ENCODE data around the gene SLC6A8.
"Not testable (repeated sequence)": the region's sequence is repeated elsewhere in the genome, so short reads cannot be mapped to it uniquely, and the experiment has no call there.

SLC6A8 gene

GRCh38 chrX:153728951-153729631 is 41.4 kb downstream of the SLC6A8 start:
- Histone ChIP-seq H3K36me3 (replicated peaks; ENCODE audit: low read depth, low read length) (peaks cover 23% of the 10 kb centered on the region), H3K4me1 (ENCODE audit: low read length) (peaks cover 32% of the 10 kb centered on the region), H3K9me3 (ENCODE audit: insufficient read depth, low read length) (no peaks in the 10 kb centered on the region), H3K79me2 (ENCODE audit: low read length) (peaks cover 28% of the 10 kb centered on the region), H3K27me3 (ENCODE audit: low read depth, low read length) (no peaks in the 10 kb centered on the region), H3K4me2 (ENCODE audit: low read length) (no peak overlapping the region), H3K9ac (ENCODE audit: low read length) (no peak overlapping the region), H4K20me1 (ENCODE audit: insufficient read depth, low read length) (no peaks in the 10 kb centered on the region), H3K27ac (ENCODE audit: low read length) (no peak overlapping the region), H3K4me3 (ENCODE audit: low read length) (no peak overlapping the region), H2AFZ (ENCODE audit: low read depth, low read length) (no peak overlapping the region)
- no peak for TF ChIP-seq CTCF (IDR thresholded peaks at IDR 0.05; ENCODE audit: low read depth, low read length)
- no peak for TF ChIP-seq EZH2phosphoT487 (IDR thresholded peaks at IDR 0.05; ENCODE audit: low read depth)

- H3K9me3 ChIP-seq (ENCODE audit: insufficient read depth, low read length); H3K4me2 ChIP-seq (ENCODE audit: low read length); H3K27me3 ChIP-seq (ENCODE audit: low read depth, low read length); H3K9ac ChIP-seq (ENCODE audit: low read length); H2AFZ ChIP-seq (ENCODE audit: low read depth, low read length); H3K4me3 ChIP-seq (ENCODE audit: low read length); H3K27ac ChIP-seq (ENCODE audit: low read length); H4K20me1 ChIP-seq (ENCODE audit: insufficient read depth, low read length): not testable (repeated sequence)
- H3K36me3 ChIP-seq (replicated peaks; ENCODE audit: low read depth, low read length): peaks cover 26% of the 10 kb centered on the region
- peaks cover 27% of the 10 kb centered on the region for H3K79me2 ChIP-seq (ENCODE audit: low read length)
- H3K4me1 ChIP-seq (ENCODE audit: low read length): peaks cover 34% of the 10 kb centered on the region
Measured at GRCh38 chrX:153730115-153730514, 42.4 kb downstream of the SLC6A8 start.

GRCh38 chrX:153731117-153731844 is 43.6 kb downstream of the SLC6A8 start:
- Histone ChIP-seq H3K27ac (ENCODE audit: low read length) (no peak overlapping the region), H3K9ac (ENCODE audit: low read length) (no peak overlapping the region), H3K4me1 (ENCODE audit: low read length) (peaks cover 28% of the 10 kb centered on the region), H3K27me3 (ENCODE audit: low read depth, low read length) (no peaks in the 10 kb centered on the region), H3K79me2 (ENCODE audit: low read length) (peaks cover 16% of the 10 kb centered on the region; the same call in 1 of the 2 replicates), H4K20me1 (ENCODE audit: insufficient read depth, low read length) (0 out of 2 replicates have a peak, but pooled peaks cover 2% of the 10 kb centered on the region), H3K4me3 (ENCODE audit: low read length) (no peak overlapping the region), H3K9me3 (ENCODE audit: insufficient read depth, low read length) (no peaks in the 10 kb centered on the region), H3K36me3 (replicated peaks; ENCODE audit: low read depth, low read length) (peaks cover 26% of the 10 kb centered on the region), H2AFZ (ENCODE audit: low read depth, low read length) (no peak overlapping the region), H3K4me2 (ENCODE audit: low read length) (no peak overlapping the region)
- TF ChIP-seq EZH2phosphoT487 (IDR thresholded peaks at IDR 0.05; ENCODE audit: low read depth) (no peak), CTCF (IDR thresholded peaks at IDR 0.05; ENCODE audit: low read depth, low read length) (no peak)

GRCh38 chrX:153731845-153732215 is 44.1 kb downstream of the SLC6A8 start:
- TF ChIP-seq EZH2phosphoT487 (IDR thresholded peaks at IDR 0.05; ENCODE audit: low read depth): no peak
- no peak for TF ChIP-seq CTCF (IDR thresholded peaks at IDR 0.05; ENCODE audit: low read depth, low read length)

More at GRCh38 chrX:153731845-153732215, 44.1 kb downstream of the SLC6A8 start:
- H4K20me1 ChIP-seq (ENCODE audit: insufficient read depth, low read length): 0 out of 2 replicates have a peak, but pooled peaks cover 2% of the 10 kb centered on the region
- H2AFZ ChIP-seq (ENCODE audit: low read depth, low read length): no peak overlapping the region
- H3K4me1 ChIP-seq (ENCODE audit: low read length): peaks cover 23% of the 10 kb centered on the region
- no peaks in the 10 kb centered on the region for H3K9me3 ChIP-seq (ENCODE audit: insufficient read depth, low read length)
- peaks cover 13% of the 10 kb centered on the region; the same call in 1 of the 2 replicates for H3K79me2 ChIP-seq (ENCODE audit: low read length)
- H3K27ac ChIP-seq (ENCODE audit: low read length): no peak overlapping the region
- H3K27me3 ChIP-seq (ENCODE audit: low read depth, low read length): no peaks in the 10 kb centered on the region
- H3K4me2 ChIP-seq (ENCODE audit: low read length): no peak overlapping the region
- H3K4me3 ChIP-seq (ENCODE audit: low read length): no peak overlapping the region
- peaks cover 26% of the 10 kb centered on the region for H3K36me3 ChIP-seq (replicated peaks; ENCODE audit: low read depth, low read length)
- H3K9ac ChIP-seq (ENCODE audit: low read length): no peak overlapping the region

Data from OCI-LY3 (cell line).